ENCODE data around the gene ROR2. TPM values are rescaled to one million over a fixed set of nuclear protein-coding genes. Genes with fewer than 3 reads are reported as not detected.

Gene ROR2
- total and polyA plus RNA-seq, 4 experiments from 2014 or later = 0.17 to 0.31 (median 0.29) TPM; not detected in 1

- H3K9me3 Mint-ChIP-seq = no peaks in the 10 kb centered on the region
- intact Hi-C loops (cut with micrococcal nuclease) = no loop called here
- peaks cover 1 to 9% of the 10 kb centered on the region in 2 donors for H3K27me3 Mint-ChIP-seq
- Histone ChIP-seq H3K36me3 (ENCODE audit: insufficient read depth, low read length) (no peaks in the 10 kb centered on the region), H3K9me3 (ENCODE audit: control insufficient read depth in 1 of 2, low read length in 2 of 2) (no peaks in the 10 kb centered on the region), H3K27me3 (ENCODE audit: insufficient read depth, low read length) (no peaks in the 10 kb centered on the region), H3K4me3 (ENCODE audit: low read length in 2 of 2) (no peak overlapping the region), H3K27ac (ENCODE audit: low read depth, low read length) (no peak overlapping the region), H3K4me1 (ENCODE audit: insufficient read depth, low read length) (no peaks in the 10 kb centered on the region)
- no peak overlapping the region for H3K4me3 Mint-ChIP-seq
- POLR2A ChIA-PET (ENCODE audit: partially characterized antibody) = no interaction called here
- CTCF ChIA-PET (ENCODE audit: partially characterized antibody) = no interaction called here
- no peak for DNase-seq
- no peak overlapping the region for H3K27ac Mint-ChIP-seq
- H3K4me1 Mint-ChIP-seq = no peaks in the 10 kb centered on the region
- no peaks in the 10 kb centered on the region for H3K36me3 Mint-ChIP-seq
Observed at GRCh38 chr9:91751922-91752321, 198.1 kb downstream of the ROR2 start.

GRCh38 chr9:91750343-91750742 lies 199.7 kb downstream of the ROR2 start:
- Histone ChIP-seq H3K4me1 (ENCODE audit: insufficient read depth, low read length) (no peaks in the 10 kb centered on the region), H3K27me3 (ENCODE audit: insufficient read depth, low read length) (no peaks in the 10 kb centered on the region), H3K9me3 (ENCODE audit: control insufficient read depth in 1 of 2, low read length in 2 of 2) (no peaks in the 10 kb centered on the region), H3K27ac (ENCODE audit: low read depth, low read length) (no peak overlapping the region), H3K4me3 (ENCODE audit: low read length in 2 of 2) (no peak overlapping the region), H3K36me3 (ENCODE audit: insufficient read depth, low read length) (no peaks in the 10 kb centered on the region)
- Mint-ChIP-seq H3K4me3 (no peak overlapping the region), H3K36me3 (no peaks in the 10 kb centered on the region), H3K27me3 (peaks cover 1 to 6% of the 10 kb centered on the region in 2 donors), H3K4me1 (no peaks in the 10 kb centered on the region), H3K27ac (no peak overlapping the region), H3K9me3 (no peaks in the 10 kb centered on the region)
- intact Hi-C loops (cut with micrococcal nuclease) = no loop called here
- DNase-seq = no peak
- ChIA-PET POLR2A (ENCODE audit: partially characterized antibody) (no interaction called here), CTCF (ENCODE audit: partially characterized antibody) (no interaction called here)

- ChIA-PET CTCF (ENCODE audit: partially characterized antibody) (interaction anchor here (1.5 kb wide), 1 partner anchor 11 kb away, joined by 4 read pairs; no protein-coding TSS in a partner anchor), POLR2A (ENCODE audit: partially characterized antibody) (no interaction called here)
- intact Hi-C loops (cut with micrococcal nuclease) = no loop called here
Observed at GRCh38 chr9:91746904-91747303, 203.1 kb downstream of the ROR2 start.

GRCh38 chr9:91746357-91746756 lies 203.7 kb downstream of the ROR2 start:
- Histone ChIP-seq H3K27me3 (ENCODE audit: insufficient read depth, low read length) (no peaks in the 10 kb centered on the region), H3K9me3 (ENCODE audit: control insufficient read depth in 1 of 2, low read length in 2 of 2) (no peaks in the 10 kb centered on the region), H3K36me3 (ENCODE audit: insufficient read depth, low read length) (no peaks in the 10 kb centered on the region), H3K4me1 (ENCODE audit: insufficient read depth, low read length) (no peaks in the 10 kb centered on the region), H3K27ac (ENCODE audit: low read depth, low read length) (no peak overlapping the region), H3K4me3 (ENCODE audit: low read length in 2 of 2) (no peak overlapping the region)
- POLR2A ChIA-PET (ENCODE audit: partially characterized antibody) = no interaction called here
- intact Hi-C loops (cut with micrococcal nuclease) = no loop called here
- H3K27ac Mint-ChIP-seq = no peak overlapping the region
- peaks cover 1 to 10% of the 10 kb centered on the region in 2 donors for H3K27me3 Mint-ChIP-seq
- no peaks in the 10 kb centered on the region for H3K4me1 Mint-ChIP-seq
- H3K36me3 Mint-ChIP-seq = no peaks in the 10 kb centered on the region
- no peaks in the 10 kb centered on the region for H3K9me3 Mint-ChIP-seq
- H3K4me3 Mint-ChIP-seq = no peak overlapping the region
- DNase-seq = no peak
- CTCF ChIA-PET (ENCODE audit: partially characterized antibody) = interaction anchor here (1.5 kb wide), 1 partner anchor 11 kb away, joined by 4 read pairs; no protein-coding TSS in a partner anchor

More at GRCh38 chr9:91746904-91747303, 203.1 kb downstream of the ROR2 start:
- Mint-ChIP-seq H3K27me3 (peaks cover 1 to 10% of the 10 kb centered on the region in 2 donors), H3K36me3 (no peaks in the 10 kb centered on the region), H3K9me3 (no peaks in the 10 kb centered on the region), H3K4me3 (no peak overlapping the region), H3K4me1 (no peaks in the 10 kb centered on the region), H3K27ac (no peak overlapping the region)
- no peaks in the 10 kb centered on the region for H3K4me1 ChIP-seq (ENCODE audit: insufficient read depth, low read length)
- no peaks in the 10 kb centered on the region for H3K9me3 ChIP-seq (ENCODE audit: control insufficient read depth in 1 of 2, low read length in 2 of 2)
- no peaks in the 10 kb centered on the region for H3K36me3 ChIP-seq (ENCODE audit: insufficient read depth, low read length)
- DNase-seq = no peak
- no peaks in the 10 kb centered on the region for H3K27me3 ChIP-seq (ENCODE audit: insufficient read depth, low read length)
- H3K27ac ChIP-seq (ENCODE audit: low read depth, low read length) = no peak overlapping the region
- no peak overlapping the region for H3K4me3 ChIP-seq (ENCODE audit: low read length in 2 of 2)

GRCh38 chr9:91744114-91744513 lies 205.9 kb downstream of the ROR2 start:
- Histone ChIP-seq H3K36me3 (ENCODE audit: insufficient read depth, low read length) (no peaks in the 10 kb centered on the region), H3K4me3 (ENCODE audit: low read length in 2 of 2) (no peak overlapping the region), H3K4me1 (ENCODE audit: insufficient read depth, low read length) (no peaks in the 10 kb centered on the region), H3K9me3 (ENCODE audit: control insufficient read depth in 1 of 2, low read length in 2 of 2) (no peaks in the 10 kb centered on the region), H3K27me3 (ENCODE audit: insufficient read depth, low read length) (no peaks in the 10 kb centered on the region), H3K27ac (ENCODE audit: low read depth, low read length) (no peak overlapping the region)
- Mint-ChIP-seq H3K36me3 (no peaks in the 10 kb centered on the region), H3K9me3 (no peaks in the 10 kb centered on the region), H3K27ac (no peak overlapping the region), H3K4me3 (no peak overlapping the region), H3K27me3 (peaks cover 0 to 10% of the 10 kb centered on the region in 2 donors), H3K4me1 (no peaks in the 10 kb centered on the region)
- no peak for DNase-seq
- intact Hi-C loops (cut with micrococcal nuclease) = no loop called here
- POLR2A ChIA-PET (ENCODE audit: partially characterized antibody) = no interaction called here
- CTCF ChIA-PET (ENCODE audit: partially characterized antibody) = interaction anchor here (1.2 kb wide), 1 partner anchor 10 kb away, joined by 3 read pairs; no protein-coding TSS in a partner anchor

- H3K4me1 Mint-ChIP-seq = no peaks in the 10 kb centered on the region
- H3K36me3 ChIP-seq (ENCODE audit: insufficient read depth, low read length) = no peaks in the 10 kb centered on the region
- no peaks in the 10 kb centered on the region for H3K9me3 ChIP-seq (ENCODE audit: control insufficient read depth in 1 of 2, low read length in 2 of 2)
- intact Hi-C loops (cut with micrococcal nuclease) = no loop called here
- CTCF ChIA-PET (ENCODE audit: partially characterized antibody) = interaction anchor here (0.8 kb wide), 1 partner anchor 125 kb away, joined by 3 read pairs; no protein-coding TSS in a partner anchor
- no peak for DNase-seq
- H3K27ac Mint-ChIP-seq = no peak overlapping the region
- POLR2A ChIA-PET (ENCODE audit: partially characterized antibody) = no interaction called here
- no peaks in the 10 kb centered on the region for H3K4me1 ChIP-seq (ENCODE audit: insufficient read depth, low read length)
- H3K9me3 Mint-ChIP-seq = no peaks in the 10 kb centered on the region
- no peaks in the 10 kb centered on the region for H3K36me3 Mint-ChIP-seq
- H3K27ac ChIP-seq (ENCODE audit: low read depth, low read length) = no peak overlapping the region
- no peak overlapping the region for H3K4me3 ChIP-seq (ENCODE audit: low read length in 2 of 2)
- peaks cover 3 to 20% of the 10 kb centered on the region in 2 donors for H3K27me3 Mint-ChIP-seq
- H3K4me3 Mint-ChIP-seq = no peak overlapping the region
- no peaks in the 10 kb centered on the region for H3K27me3 ChIP-seq (ENCODE audit: insufficient read depth, low read length)
Observed at GRCh38 chr9:91741522-91741921, 208.5 kb downstream of the ROR2 start.

- no peaks in the 10 kb centered on the region for H3K9me3 ChIP-seq (ENCODE audit: control insufficient read depth in 1 of 2, low read length in 2 of 2)
- CTCF ChIA-PET (ENCODE audit: partially characterized antibody) = interaction anchor here (0.8 kb wide), 1 partner anchor 126 kb away, joined by 3 read pairs; no protein-coding TSS in a partner anchor
- no peaks in the 10 kb centered on the region for H3K36me3 ChIP-seq (ENCODE audit: insufficient read depth, low read length)
- H3K27me3 ChIP-seq (ENCODE audit: insufficient read depth, low read length) = no peaks in the 10 kb centered on the region
- H3K27me3 Mint-ChIP-seq = peaks cover 6 to 24% of the 10 kb centered on the region in 2 donors
- no peaks in the 10 kb centered on the region for H3K4me1 Mint-ChIP-seq
- no peaks in the 10 kb centered on the region for H3K4me1 ChIP-seq (ENCODE audit: insufficient read depth, low read length)
- no peak overlapping the region for H3K27ac Mint-ChIP-seq
- no peaks in the 10 kb centered on the region for H3K9me3 Mint-ChIP-seq
- intact Hi-C loops (cut with micrococcal nuclease) = no loop called here
- H3K4me3 ChIP-seq (ENCODE audit: low read length in 2 of 2) = no peak overlapping the region
- POLR2A ChIA-PET (ENCODE audit: partially characterized antibody) = no interaction called here
- no peaks in the 10 kb centered on the region for H3K36me3 Mint-ChIP-seq
- no peak overlapping the region for H3K27ac ChIP-seq (ENCODE audit: low read depth, low read length)
- H3K4me3 Mint-ChIP-seq = no peak overlapping the region
- no peak for DNase-seq
Observed at GRCh38 chr9:91740701-91741100, 209.3 kb downstream of the ROR2 start.
